Ureter (tissue), 1 donor: ENCODE measurements around the gene NR2F1. TPM values are rescaled to one million over a fixed set of nuclear protein-coding genes. Genes with fewer than 3 reads are reported as not detected.

Experiments
- DNase-seq: peaks from one replicate; pipeline ENCODE4 v3.0.0-alpha.2; 2020; ENCODE audit warnings: low spot score
- total RNA-seq: library from RNA; stranded (reverse); gene quantifications from one replicate; pipeline ENCODE4 v1.2.4, GENCODE V29; 2023
- donor health status: DM: yes; HTN: yes; CAD: no.

NR2F1 gene
- total RNA-seq, 1 donor from 2014 or later, result 64.4 TPM

DNA sequence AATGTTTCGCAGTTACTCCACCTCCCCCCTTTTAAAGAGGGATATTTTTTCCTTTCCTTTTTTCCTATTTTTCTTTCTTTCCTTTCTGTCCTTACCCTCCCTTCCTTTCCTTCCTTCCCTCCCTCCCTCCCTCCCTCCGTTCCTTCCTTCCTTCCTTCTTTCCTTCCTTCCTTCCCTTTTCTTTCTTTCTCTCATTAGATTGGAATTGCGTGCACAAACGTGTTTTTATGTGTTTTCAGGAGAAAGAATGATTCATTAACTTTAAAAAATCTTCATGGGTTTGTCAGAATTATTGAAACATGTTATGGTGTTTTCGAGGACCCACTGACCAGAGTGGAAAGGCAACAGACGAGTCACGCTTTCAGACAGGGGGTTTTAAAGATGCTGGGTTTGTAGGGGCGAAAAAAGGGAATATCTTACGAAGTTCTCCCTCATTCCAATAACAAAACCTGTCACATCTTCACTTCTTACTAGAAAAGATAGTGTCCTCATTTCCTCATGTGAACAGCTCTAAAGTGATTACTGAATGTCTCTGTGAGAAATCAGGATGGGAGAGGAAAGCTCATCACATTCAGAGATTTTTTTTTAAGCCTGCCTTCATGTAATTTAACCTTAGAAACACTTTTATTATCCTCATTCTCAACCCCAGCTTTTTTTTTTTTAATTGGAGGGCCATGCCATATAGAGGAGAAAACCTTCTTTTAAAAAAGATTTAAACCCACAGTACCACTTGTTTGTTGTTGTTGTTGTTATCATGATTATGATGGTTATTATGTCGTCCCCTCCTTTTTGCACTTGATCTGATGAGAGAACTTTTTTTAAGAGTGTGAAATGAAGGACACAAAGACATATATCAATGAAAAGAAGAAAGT lies 21.9 kb downstream of the NR2F1 start:
- DNase-seq, result no peak

DNA sequence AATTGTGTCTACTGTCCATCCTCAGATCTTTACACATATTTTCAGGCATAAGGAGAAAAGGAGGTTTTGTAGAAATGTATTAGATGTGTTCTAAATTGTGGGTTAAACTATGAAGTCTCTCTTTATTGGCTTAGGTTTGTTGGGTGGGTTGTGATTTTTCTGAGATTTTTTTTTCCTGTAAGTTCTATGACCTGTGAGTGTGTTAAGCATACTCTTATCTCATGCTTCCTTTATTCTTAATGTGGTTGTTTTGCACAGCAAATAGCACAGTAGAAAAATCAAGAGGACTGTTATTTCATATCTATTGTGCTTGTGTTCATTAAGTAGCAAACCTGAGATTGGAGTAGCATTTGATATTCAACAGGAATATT lies 23.3 kb downstream of the NR2F1 start:
- no peak for DNase-seq

- DNase-seq, result no peak
These were observed 24.6 kb downstream of the NR2F1 start for GRCh38 chr5:93607367-93608258.

DNA sequence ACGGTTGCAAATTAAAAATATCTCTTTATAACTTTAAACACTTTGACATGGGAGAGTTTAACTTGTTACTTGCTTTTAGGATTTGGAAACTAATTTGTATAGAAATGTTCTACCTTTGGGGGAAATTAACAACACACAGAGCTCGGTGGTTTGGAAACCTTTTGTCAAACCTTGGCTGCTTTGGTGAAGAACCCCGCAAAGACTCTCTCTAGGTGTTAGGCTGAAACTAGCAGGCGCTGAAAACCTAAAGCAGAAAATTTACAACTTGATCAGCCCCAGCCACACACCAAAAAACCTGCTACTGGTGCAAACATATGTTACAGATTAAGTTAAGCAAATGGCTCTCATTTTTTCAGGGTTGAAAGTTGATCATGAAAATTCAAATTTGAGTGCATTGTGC lies 25.8 kb downstream of the NR2F1 start:
- DNase-seq, result no peak

DNA sequence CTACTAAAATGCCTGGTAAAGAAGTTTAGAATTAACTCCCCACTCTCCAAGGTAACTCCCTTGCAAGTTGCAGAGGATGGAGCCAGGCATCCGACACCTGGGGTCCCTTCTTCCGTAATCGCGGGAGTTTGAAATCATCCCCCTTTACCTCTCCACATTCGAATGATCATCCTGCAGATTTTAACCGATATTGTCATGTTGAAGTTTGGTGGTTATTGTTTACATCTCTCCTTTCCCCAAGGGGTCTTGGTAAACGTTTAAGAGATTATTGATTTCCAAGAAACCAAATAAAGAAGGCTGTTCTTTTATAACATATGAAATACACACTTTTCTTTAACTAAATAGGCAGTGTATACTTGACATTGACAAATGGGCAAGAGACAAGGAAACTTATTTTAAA lies 26.7 kb downstream of the NR2F1 start:
- no peak for DNase-seq

DNA sequence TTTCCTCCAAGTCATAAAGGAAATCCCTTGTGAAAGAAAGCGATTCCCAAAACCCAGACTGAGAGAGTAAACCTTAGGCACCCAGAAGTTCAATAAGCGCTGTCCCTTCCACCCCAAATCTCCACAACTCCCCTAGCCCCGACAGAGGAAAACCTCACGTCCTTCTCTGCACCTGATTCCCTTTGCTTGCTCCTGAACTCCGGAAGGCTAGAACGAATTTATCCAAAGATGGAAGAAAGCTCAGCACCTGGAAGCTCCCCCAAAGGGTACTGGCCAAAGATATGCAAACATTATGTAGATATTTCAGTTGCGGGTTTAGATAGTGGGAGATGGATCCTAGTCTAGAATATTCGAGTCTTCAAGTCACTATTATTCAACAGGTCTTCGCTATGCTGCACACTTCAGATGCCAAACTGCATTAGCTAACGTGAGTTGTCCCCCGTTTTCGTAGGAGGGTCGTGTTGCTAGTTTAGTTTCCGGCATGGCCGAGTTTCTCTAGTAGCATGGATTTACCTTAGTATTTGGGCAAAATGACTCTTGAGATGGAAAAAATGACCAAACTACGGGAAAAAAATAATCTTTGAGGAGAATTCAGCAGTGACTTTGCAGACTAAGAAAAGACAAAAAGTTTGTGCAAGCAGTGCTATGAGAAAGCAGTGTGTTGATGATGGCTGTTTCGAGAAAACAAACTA lies 27.7 kb downstream of the NR2F1 start:
- DNase-seq, result no peak

DNA sequence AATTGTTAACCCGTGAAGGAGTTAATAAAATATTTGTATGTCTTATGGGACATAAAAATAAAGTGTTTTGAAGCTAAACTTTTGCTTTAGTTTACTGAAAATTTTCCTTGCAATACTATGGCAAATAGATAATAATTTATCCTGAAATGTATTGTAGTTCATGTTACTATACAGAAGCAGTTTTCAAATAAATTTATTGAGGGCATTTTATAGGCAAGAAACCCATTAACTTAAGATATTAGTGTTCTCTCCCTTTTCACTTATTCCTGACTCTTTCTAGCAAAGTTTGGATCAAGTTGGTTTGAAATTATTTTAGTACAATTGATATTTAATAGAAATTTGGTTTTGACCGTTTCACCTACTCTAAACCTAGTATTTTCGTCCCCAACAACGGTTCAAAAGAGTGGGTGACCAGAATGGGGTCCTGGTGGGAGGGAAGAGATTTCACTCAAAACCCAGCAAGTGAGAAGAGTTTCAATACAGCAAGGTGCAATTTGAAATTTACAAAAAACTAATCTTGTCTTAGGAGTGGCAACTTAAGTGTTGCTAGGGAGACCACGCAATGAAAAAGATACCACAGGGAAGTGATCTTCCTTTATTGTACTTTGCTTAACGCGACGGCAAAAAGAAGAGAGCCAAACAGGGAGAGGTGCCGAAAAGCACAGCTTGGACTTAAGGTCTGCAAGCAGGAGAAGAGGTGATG lies 28.4 kb downstream of the NR2F1 start:
- DNase-seq, result no peak

- no peak for DNase-seq
These were observed 29.2 kb downstream of the NR2F1 start for GRCh38 chr5:93611976-93612854.

- no peak for DNase-seq
These were observed 29.8 kb downstream of the NR2F1 start for GRCh38 chr5:93612855-93613243.

DNA sequence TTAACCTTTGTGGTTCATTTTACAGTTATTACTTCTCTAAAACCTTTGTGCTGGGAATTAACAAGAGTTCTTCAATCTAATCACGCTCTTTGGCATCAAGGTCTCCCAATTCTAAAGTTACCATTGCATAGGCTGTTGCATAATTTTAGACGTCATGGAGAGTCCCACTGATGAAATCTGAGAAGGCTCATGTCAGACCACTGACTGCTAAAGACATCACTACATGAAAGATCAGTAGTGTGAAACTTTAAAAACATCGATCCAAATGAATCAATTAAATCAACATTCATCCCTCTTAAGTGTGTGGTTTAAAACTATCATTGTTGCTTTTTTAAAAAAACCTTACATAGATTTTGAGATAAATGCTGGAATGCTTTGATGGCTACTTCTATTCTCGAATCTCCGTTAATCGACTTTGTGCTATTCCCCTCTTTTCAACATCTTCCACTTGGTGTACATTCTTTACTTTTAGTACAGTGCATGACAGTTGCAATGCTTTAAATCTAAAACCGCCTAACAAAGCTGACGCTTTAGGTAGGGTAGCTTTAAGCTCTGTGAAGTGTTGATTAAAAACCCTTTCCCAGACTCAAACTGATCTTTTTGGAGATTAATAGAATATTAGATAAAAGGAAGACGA lies 33.6 kb downstream of the NR2F1 start:
- no peak for DNase-seq

DNA sequence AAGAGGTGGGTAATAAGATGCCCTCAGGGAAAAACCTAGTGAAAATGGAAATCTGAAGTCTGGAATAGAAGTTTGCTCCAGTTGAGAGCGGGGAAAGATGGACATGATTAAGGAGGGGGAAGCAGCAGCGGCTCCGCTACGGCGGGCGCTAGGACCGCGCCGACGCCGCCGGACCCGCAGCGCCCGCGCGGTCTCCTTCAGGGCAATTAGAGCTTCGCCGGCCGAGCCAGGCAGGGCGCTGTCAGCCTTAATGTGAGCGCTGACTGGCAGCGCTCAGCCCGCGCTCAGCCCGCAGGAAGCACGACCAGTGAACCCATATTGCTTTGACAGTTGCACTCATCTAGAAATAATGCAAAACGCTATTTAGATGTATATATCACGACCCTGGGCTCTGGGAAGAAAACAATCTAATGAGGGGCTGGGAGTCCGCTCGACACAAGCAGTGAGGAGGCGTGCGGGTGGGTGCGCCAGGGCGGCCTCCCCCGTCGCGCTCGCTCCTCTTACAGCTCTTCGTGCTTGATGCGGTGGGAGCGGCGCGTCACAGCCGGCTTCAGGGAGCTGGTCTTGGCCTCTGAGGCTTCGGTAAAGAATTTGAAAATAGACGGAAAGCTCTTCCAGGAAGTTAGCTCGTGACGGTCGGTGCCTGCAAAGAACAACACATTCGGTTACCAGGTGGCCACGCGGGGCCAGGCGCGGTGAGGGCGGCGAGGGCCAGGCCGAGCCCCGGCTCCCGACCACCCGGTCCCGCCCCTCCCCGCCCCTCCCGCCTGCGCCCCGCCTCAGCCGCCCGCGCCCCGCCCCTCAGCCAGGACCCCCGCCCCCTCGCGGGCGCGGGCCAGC lies 37.7 kb downstream of the NR2F1 start:
- DNase-seq, result peak; percentile 62

GRCh38 chr5:93621327-93621798 lies 38.3 kb downstream of the NR2F1 start:
- DNase-seq, result peak; percentile 78

DNA sequence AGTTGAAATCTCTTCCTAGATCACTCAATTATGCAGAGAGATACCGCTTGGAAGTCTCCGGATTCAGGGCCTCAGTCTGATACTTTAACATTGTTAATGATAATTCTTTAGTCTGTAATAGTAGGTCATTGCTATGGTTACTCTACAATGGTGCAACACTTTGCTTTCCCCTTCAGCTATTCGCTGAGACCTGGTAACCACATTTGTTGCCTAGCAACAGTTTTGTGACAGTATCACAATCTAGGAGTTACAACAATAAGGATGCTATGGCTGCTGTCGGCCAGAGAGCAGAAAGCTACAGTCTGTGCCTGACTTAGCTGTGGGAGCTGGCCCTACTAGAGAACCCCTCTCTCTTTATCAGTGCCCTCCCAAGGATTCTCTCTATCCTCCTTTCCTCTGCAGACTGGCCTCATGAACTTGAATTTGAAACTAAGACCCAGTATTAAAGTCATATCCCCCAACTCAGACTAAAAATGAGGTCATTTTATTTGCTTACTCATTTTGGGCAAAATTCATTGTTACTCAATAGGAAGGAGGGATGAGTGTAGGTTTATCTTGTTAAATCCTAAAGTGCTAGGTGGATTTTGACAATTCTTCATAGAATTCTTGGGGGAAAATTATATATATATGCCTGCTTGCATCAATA lies 39.3 kb downstream of the NR2F1 start:
- no peak for DNase-seq

DNA sequence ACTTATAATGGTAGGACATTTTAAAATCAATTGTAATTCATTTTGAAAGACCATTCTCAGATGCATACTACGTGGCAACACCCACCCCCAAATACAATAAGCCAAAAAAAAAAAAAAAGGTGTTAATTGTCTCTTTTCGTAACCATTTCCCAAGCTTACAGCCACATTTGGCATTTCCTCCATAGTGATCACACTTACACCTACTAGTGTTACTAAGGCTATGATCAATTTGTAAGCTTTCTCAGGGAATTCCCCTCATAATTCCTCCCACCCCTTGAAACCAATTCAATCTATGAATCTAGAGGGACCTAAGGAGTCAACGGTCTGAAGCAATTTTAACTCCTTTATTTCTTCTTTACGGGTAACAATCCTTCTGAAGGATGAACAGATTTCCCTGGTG lies 40.1 kb downstream of the NR2F1 start:
- no peak for DNase-seq

DNA sequence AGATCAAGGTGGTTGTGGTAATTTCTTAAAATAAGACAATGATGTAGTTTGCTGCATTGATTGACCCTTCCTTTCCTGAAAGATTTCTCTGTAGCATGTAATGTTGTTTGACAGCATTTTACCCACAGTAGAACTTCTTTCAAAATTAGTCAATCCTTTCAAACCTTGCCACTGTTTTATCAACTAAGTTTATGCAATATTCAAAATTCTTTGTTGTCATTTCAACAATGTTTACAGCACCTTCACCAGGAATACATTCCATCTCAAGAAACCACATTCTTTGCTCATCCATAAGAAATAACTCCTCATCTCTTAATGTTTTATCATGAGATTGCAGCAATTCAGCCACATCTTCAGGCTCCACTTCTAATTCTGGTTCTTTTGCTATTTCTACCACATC lies 43.8 kb downstream of the NR2F1 start:
- no peak for DNase-seq

GRCh38 chr5:93632327-93632726 lies 49.3 kb downstream of the NR2F1 start:
- DNase-seq, result no peak

GRCh38 chr5:93635991-93636390 lies 53.0 kb downstream of the NR2F1 start:
- no peak for DNase-seq

DNA sequence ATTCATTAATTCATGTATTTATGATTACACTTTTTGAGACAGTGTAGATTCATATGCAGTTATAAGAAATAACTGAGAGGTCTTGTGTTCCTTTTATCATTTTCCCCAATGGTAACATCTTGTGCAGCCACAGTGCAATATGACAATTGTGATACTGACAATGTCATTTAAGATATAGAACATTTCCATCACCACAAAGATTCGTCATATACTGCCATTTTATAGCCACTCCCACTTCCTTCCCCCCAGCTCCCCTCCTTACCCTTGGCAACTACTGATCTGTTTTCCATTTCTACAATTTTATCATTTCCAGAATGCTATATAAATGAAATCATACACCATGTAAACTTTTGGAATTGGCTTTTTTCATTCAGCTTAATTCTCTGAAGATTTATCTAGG lies 53.8 kb downstream of the NR2F1 start:
- DNase-seq, result no peak

DNA sequence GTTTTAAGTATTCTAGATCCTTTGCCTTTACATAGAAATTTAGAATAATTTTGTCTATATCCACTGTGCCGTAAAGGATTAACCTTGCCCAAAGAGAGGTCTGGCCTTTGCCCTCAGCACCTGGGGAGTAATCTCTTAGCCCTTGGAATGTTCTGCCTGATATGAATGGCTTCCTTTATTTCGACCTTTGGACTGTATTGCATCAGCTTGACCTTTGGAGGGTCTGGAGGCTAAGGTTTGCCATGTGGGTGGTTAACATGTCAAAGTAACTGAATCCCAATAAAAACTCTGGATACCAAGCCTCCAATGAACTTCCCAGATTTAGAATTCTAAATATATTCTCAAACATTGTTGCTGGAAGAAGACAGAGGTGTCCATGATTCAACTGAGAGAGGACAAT lies 54.7 kb downstream of the NR2F1 start:
- no peak for DNase-seq
